Stromal cell of bone marrow (primary cell): Measurements from ENCODE around the gene NRIP3.
"Not testable (repeated sequence)": the region's sequence is repeated elsewhere in the genome, so short reads cannot be mapped to it uniquely, and the experiment has no call there.

Source experiments
- DNase-seq: peaks from one replicate; pipeline ENCODE4 v3.0.0-alpha.2; 2012; ENCODE audit warnings: low read depth

NRIP3 gene

DNA sequence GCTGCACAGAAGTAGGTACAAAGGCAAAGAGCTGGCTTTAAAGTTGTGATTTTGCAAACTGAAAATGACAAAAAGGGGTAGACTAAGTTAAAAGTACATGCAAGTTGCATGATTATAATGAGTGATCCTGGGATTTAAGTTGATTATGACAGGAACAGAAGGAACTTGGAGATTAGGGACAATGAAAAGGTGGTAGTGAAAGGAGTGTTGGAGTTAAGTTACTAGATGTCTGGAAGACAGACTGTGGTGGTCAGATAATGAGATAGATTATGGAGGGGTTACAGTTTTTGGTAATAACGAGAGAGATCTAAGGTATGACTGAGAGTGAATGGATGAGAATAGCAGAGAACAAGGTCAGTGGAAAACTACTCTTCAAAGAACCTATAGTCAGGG is 31.9 kb downstream of the NRIP3 start:
- no peak for DNase-seq

DNA sequence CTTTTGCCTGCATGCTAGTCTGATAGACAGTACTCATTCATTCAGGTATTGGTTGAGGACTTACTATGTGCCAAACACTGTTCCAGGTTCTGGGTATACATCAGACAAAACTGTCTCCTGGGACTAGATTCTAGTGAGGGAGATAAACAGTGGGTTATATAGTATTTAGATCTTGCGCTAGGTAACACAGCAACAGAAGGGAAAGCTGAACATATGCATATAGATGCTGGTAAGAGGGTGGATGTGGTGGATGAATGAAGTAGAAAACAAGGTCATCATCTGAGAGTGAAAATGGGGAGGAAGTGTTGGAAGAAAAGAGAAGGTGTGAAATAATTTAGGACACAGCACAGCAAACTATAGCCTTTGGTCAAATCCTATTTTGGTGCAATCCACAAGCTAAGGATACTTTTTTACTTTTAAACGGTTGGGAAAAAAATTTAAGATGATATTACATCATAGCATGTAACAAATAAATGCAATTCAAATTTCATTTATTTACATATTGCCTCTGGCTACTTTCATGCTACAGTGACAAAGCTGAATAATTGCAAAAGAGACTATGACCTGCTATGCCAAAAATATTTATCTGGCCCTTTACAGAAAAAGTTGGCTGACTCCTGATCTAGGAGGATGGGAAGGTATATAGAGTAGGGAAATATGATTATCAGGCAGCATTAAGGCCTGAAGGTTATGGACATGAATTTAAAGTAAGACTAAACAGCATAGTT is 32.4 kb downstream of the NRIP3 start:
- DNase-seq = no peak

DNA sequence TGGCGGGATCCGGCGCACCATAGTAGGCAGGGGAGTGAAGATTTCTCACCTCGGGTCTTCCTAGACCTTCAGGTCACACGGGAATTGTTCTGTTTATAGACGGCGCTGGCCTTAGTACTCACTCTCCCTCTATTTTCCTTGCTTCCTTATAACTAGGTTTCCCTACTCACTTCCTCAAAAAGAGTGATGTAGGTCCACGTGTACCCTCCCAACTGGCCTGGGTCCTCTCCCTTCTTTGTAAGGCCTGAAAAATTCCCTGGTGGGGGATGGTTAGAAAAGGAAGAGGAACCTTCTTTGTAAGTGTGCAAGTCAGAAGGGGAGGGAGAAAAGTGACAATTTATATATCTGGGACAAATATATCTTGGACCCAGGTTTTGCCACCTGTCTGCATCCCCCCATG is 36.6 kb downstream of the NRIP3 start:
- DNase-seq = no peak

DNA sequence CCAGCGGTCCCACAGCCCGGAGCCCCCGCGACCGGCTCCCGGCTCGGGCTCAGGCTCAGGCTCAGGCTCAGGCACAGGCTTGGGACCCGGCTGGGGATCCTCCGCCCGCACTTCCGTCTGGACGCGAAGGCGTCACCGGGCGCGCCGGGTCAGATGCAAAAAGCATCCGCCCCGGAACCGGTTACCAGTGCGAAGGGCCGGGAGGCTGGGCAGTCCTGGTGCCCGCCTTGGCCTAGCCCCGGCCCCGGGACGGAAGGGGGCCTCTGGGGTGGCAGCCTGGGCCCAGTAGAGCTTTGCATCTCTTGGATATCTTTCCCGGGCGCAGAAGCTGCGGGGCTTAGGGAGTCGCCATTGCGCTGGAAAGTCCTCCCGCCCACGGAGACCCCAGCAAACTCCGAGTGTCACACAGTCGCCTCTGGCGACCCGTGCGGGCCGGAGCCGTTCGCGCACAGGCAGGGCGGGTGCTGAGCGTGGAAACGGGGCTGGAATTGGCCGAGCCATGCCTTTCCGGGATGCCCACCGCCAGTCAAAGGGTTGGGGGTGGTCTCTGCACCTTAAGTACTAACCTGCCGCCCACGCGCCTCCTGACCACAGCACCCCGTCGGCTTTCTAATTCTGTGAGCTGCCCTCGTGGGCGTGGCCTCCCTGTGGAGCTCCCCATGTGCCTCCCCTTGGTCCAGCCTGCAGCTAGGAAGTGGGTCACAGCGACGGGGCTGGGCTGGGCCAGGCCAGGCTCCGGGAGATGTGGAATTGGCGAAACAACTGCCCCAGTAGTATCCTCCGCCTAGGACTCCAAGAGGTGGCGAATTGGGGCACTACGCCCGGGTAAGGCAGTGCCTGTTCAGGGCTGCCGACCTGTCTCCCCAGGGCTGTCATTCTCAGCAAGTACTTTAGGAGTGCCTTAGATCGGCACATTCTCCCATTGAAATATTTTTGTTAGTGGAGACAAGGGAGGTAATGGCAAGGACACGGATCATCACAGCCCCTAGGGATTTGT is 39.2 kb downstream of the NRIP3 start, which contains the start of gene TMEM9B:
Gene TMEM9B (minus strand): TSS at position 119 of the 997 bp plus-strand sequence. CDS start 129 bp downstream, outside the sequence.
- DNase-seq = peak; percentile 80

DNA sequence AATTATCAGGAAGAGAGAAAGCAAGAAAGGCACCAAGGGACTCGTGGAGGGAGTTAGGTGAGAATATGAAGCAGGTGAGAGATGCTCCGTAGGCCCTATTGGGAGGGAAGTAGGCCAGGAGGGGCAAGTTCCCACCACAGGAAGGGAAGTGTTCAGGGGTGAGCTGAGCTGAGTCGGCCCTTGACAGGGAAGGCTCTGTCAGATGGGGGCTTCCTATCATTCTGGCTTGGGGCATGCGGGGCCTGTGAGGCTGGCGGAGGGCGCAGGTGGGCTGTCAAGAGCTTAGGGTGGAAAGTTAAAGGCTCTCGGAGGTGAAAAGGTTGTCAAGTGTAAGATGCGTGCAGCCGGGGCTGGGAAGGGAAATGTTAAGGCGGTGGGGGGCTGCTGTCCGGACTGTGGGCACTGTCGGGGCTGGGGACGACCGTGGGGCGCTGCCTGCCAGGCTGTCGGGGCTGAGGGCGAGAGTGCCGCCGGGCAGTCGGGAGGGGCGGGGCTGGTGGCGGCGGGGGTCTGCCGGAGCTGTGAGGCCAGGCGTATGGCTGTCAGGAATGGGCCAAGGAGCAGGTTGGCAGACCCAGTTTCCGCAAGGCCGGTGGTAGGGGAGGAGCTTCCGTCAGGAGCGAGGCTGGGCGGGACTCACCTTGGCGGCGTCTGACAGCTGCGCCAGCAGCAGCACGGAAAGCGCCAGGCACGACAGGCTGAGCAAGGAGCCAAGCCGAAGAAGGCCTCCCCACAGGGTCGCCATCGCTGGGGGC is 40.1 kb downstream of the NRIP3 start:
- DNase-seq = no peak

DNA sequence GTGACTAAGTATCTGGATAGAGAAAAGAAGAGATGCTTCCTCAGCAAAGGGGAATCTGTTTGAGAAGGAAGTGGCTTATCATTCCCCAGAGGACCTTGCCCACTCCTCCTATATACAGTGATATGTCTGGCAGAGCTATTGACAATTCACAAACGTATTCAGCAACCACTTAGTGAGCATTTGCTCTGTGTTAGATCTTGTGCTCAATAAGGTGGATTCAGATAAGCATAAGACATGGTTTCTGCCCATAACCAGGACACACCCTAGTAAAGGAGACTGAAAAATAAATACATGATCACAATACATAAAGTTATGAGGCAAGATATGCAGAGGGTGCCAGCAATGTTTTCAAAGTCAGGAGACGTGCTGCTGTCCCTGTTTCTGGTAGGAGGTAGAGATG is 41.0 kb downstream of the NRIP3 start:
- DNase-seq = no peak

DNA sequence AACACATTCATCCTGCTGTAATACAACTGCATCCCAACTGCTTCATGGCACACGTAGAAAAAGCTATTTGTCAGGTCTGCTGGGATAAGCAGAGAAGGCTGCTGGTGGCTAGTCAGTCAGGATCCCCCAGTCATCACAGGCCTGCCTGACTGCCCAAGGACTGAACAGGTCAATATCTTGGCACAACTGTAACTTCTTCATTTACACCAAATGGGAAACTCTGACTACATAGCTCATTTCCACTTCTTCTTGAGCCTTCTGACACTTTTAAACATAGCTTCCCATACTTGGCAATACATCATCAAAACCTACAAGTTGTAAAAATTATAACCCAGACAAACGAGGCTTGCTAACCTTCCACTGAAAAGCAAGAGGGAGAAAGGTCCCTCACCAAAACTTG is 42.4 kb downstream of the NRIP3 start:
- DNase-seq = no peak

DNA sequence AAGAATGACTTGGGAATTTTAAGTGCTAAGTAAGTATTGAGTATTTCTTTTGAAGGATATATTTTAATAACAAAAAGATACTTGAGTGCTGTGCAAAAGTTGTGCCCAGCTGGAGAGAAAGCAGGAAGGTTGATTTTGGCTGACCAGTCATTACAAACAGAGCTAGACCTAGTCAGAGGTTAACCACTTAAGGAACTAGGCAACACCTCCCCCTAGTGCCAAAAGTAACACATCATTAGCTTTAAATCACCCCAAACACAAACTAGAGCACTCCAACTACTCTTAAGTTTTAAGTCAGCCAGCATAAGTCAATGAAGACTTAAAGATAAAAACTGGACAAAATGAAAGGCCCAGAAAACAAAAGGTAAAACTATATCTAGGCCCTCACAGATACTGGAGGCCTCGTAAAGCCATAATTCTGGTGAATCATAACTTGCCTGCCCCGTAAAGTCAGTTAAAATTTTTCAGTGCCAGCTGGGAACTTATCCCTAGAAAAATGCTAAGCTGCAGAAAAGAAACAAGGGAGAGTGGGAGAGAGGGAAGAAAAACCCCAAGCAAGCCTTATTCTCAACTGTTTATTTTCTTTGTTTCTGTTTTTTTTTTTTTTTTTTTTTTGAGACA is 44.1 kb downstream of the NRIP3 start:
- DNase-seq = peak; percentile 82

DNA sequence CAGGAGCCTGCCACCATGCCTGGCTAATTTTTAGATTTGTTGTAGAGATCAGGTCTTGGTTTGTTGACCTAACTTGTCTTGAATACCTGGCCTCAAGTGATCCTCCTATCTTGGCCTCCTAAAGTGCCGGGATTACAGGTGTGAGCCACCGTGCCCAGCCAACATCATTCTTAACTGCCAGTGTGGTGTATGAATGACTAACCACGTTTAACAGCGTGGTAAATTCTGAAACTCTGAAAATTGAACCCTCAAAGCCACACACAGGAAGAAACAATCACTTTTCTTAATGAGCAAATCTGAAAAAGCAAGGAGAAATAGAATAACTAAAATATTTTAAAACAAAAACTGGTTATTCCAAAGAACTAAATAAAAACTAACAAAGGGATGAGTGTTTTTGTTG is 46.9 kb downstream of the NRIP3 start:
- DNase-seq = no peak

DNA sequence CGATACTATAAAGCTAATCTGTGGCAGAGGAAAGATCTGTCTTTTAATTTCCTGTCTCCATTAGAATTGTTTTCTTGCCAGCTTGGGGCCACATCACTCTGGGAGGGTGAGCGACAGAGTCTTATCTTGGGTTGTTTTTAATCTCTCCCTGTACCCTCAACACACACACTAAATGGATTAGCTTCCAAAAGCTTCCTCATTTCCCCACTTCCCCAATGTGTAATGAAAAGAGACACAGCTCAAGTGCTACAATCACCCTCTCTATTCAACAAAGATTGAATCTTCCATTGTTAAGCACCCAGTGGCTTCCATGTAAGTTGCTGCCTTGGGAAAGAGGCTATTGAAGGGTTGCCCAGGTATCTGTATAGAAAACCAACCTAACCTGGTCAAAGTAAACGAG is 54.9 kb downstream of the NRIP3 start:
- no peak for DNase-seq

DNA sequence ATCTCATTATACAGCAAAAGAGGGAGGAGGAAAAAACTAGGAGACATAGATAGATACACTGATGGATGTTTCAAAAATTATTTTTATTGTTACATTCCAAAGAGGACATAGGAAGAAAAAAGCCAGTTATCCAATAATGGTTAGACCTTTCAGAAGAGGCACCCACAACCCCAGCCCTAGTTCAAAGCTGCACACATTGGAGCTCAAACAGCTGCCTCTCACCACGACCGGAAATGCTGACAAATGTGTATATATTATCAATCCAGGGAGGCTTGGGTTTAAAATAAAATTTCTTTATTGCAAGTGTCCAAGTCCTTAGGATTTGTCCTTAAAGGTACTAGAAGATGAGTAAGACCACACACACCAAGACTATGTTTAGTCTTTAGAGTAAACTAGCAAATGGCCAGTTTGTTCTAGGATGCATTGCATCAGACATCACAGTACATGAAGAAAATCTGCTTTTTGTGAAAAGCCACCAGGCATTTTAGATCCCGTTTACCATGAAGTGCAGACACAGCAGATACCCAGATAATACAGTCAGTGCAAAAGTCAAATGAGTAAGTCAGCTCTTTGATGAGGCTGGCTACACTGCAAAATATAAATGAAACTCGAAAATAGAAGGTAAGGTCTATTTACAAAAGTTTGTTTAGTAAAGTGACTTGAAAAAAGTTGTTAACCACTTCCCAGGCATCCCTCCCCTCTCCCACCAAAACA is 56.4 kb downstream of the NRIP3 start:
- no peak for DNase-seq

DNA sequence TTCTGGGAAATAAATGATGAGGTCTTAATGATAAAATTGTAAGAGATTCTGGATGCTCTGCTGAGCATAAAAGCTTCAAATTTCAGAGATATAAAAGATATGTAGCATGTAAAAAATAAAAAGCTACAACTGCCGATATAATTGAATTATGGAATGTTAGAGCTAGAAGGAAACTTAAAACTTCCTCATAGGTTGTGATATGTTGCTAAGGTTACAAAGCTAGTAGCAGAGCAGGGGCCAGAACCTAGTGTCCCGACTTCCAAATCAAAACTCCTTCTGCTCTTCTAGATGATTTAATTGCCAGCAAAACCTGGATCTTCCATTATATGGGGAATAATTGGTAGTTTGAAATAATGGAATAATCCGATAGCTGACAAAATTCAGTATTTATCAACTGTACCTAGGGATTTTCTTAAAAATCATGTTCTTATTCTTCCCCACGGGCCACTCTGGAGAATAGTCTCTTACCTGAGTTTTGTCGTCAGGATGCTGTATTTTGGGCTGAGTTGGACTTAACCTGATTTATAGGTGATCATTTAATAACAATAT is 61.2 kb downstream of the NRIP3 start, which contains the start of gene ASCL3:
Gene ASCL3 (minus strand): TSS at position 499 of the 549 bp plus-strand sequence. CDS start 4,855 bp downstream, outside the sequence.
- DNase-seq = no peak

DNA sequence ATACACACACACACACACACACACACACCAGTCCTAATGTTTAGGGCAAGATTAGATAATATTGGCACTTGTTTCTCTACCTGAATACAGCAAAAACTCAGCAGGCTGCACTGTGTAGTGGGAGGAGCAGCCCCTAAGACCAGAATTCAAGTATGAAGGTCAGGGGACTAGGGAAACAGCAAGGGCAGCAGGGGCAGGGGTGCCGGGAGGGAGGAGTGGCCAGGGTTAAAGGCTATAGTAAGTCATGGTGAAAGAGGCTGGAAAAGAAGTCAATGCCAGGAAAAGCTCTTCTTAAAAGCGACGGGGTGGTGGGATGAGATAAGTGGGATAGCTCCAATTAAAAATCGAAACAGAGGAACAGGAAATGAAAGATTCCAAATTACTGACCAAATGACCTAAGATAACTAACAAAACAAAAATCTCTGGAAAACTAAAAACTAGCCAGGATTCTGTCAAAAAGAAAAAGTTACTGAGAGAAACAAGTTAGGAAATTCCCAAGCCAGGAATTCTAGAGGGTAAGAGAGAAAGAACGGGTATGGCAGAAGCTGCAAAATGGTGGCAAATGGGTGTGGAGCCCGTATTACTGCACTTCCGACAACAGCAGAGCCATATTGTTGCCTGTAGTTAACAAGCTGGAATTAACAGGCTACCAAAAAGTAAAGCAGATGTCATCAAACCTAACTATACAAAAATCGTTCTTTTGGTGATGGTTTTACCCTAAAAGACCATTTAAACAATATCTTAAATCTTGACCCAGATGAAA is 62.3 kb downstream of the NRIP3 start:
- no peak for DNase-seq

DNA sequence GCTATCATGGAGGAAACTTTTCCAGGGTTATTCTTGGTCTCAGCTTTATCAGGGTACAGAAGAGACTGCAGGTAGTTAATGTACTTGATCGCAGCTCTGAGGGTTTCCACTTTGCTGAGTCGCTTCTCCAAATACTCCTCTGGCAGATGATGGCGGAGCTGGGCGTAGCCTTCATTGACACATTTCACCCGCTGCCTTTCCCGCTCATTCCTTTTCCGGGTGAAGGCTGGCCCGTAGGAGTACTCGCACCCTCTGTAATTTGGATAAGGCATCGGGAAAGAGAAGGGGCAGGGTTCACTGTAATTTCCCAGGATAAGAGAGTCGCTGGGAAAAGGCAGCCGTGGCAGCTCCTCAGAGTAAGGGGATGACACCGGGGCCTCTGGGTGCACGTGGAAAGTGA is 66.1 kb downstream of the NRIP3 start:
- no peak for DNase-seq

DNA sequence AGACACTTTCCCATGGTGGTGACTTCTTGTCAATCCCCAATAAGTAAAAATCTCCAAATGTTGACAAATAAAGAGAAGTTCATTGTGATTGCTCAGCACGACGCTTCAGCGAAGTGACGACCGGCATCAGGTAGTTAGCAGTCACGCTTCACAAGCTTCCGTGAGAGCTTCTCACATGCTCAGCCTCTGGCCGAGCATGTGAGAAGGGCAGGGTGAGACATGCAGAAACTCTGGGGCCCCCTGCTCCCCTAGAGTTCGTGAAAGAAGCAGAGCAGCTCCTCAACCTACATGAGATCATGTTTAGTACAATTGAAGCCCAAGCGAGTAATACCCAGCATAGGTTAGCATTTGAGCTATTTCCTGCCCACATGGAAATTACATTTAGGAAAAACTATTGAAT is 66.6 kb downstream of the NRIP3 start:
- DNase-seq = no peak

DNA sequence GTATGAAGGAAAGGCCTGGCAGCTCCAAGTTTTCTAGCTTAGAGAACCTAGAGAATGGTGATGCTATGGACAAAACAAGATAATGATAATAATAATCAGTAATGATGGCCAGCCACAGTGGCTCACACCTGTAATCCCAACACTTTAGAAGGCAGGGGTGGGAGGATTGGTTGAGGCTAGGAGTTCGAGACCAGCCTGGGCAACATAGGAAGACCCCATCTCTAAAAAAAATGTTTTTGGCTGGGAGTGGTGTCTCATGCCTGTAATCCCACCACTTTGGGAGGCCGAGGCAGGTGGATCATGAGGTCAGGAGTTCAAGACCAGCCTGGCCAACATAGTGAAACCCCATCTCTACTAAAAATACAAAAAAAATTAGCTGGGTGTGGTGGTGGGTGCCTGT is 68.0 kb downstream of the NRIP3 start:
- not testable (repeated sequence) for DNase-seq

DNA sequence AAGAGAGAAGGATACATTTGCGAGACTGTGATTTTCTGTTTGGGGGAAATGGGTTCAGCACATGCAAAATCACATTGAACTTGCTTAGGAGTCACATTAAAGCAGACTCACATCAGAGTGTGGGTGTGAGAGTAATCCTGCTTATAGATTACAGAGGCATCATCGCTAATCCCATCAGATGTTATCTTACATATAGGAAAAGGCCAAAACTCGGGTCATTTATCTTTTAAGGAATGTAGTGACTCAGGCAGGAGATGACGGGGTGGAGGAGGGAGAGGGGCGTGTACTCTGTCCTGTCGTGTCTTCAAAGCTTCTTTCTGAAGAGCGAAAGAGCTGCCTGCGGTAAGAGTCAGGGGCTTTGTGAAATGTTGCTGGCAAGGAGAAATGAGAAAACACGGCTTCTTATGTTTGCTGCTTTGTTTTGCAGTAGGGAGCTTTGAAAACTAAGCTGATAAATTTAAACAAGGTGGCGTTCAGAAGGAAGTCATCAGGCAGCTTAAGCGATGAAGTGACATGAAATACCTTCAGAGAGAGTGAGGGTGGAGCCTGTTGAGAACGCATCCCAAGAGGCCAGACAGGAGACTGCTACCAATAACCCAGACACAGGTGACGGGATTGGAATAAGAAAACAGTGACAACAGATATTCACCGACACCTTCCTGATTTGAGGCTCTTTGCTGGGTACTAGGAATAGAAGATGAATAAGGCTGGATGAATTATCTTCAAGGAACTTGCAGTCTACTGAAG is 68.9 kb downstream of the NRIP3 start:
- no peak for DNase-seq

DNA sequence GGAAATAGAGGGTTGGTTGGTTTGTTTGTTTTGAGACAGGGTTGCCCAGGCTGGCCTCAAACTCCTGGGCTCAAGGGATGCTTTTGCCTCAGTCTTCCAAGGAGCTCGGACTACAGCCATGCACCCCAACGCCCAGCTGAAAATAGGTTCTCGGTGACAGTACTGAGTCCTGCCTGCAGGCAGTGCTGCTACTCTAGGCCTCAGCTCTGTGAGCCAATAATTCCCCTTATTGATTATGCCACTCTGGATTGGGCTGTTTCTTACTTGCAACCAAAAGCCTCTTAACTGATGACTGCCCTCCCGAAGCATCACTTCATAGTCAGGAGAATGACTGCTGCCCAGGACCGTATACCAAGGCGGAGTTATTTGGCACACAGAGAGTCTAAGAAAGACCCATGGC is 69.9 kb downstream of the NRIP3 start:
- DNase-seq = no peak

DNA sequence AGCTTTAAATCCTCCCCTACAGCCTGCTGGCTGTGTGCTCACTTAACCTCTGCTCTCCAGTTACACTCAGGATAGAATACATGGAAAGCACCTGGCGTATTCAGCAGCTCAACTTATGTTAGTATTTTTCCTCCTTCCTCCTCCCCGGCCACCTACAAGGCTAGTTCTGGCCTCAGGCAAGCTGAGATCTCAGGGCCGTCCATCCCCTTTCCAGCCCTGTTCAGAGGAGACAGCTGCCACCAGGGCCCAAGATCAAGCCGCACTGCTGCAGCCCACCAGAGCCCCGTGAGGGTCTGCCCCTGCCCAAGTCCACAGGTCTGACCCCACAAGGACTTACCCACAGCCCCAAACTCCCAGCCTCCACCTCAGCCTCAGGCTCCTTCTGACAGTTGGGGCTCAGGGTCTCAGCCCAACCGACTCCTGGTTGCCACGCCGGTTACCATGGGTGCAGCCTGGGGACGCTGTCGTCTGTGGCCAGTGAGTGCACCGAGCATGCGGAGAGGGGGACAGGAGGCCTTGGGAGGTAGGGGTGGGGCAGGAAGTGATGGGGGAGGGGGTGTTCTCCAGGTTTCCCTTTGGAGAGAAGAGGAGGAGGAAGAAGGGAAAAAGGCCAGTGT is 71.1 kb downstream of the NRIP3 start, which contains the start of gene C11orf16:
Gene C11orf16 (minus strand): TSS at position 384 of the 617 bp plus-strand sequence. CDS start 639 bp downstream, outside the sequence.
- DNase-seq = no peak
